Renal pelvis (tissue), 4 donors: ENCODE data around the gene ASGR1. TPM values are rescaled to one million over a fixed set of nuclear protein-coding genes. Genes with fewer than 3 reads are reported as not detected.
A peak's percentile ranks its signal among the peaks of the same experiment; 100 is the strongest.
"Not testable (repeated sequence)": the region's sequence is repeated elsewhere in the genome, so short reads cannot be mapped to it uniquely, and the experiment has no call there.

ENCODE experiments used
- DNase-seq: peaks from one replicate; pipeline ENCODE4 v3.0.0-alpha.2; 2013
- polyA plus RNA-seq, 3 donors: library from polyadenylated mRNA; unstranded; fragments of 120-200 nt; gene quantifications; one replicate each; pipeline ENCODE4 v1.2.1, GENCODE V29; 2013; ENCODE audit not compliant: insufficient read length in 3 of 3

ASGR1 gene
- polyA plus RNA-seq, 3 donors: 8.1 to 10.6 (median 8.6) TPM

- no peak for DNase-seq
These were observed 11.3 kb downstream of the ASGR1 start for GRCh38 chr17:7167832-7168231.

- no peak for DNase-seq
These were observed 12.3 kb downstream of the ASGR1 start for GRCh38 chr17:7166873-7167272.

- not testable (repeated sequence) for DNase-seq
These were observed 19.6 kb downstream of the ASGR1 start for GRCh38 chr17:7159571-7159970.

GRCh38 chr17:7158424-7158823, 20.7 kb downstream of the ASGR1 start:
- DNase-seq: not testable (repeated sequence)

DNA sequence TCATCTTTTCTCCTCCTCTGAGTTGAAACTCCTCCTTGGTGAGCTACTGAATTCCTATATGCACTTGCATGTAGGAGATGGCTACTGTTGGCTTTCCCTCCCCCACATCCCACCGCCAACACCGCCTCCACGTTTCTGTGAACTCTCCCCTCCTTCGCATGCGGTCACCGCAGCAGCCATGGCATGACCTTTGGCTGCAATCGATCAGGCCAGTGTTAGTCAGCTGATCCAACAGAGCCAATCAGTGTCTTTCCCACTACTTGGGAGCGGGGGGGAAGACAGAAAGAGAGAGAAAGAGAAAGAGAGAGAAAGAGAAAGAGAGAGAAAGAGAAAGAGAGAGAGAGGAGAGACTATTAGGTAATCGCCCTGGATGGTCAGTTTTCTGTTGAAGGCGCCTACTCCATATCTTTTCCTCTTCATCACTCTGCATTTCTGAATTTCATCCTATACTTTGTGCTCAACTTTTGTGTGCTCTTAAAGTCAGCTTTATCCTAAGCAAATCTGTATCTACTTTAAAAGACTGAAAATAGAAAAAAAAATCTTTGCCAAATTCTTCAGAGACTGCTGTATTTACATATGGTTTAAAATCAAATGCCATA, 22.7 kb downstream of the ASGR1 start:
- DNase-seq: no peak

- no peak for DNase-seq
These were observed 31.4 kb downstream of the ASGR1 start for GRCh38 chr17:7147772-7148171.

- no peak for DNase-seq
These were observed 33.1 kb downstream of the ASGR1 start for GRCh38 chr17:7146115-7146514.

DNA sequence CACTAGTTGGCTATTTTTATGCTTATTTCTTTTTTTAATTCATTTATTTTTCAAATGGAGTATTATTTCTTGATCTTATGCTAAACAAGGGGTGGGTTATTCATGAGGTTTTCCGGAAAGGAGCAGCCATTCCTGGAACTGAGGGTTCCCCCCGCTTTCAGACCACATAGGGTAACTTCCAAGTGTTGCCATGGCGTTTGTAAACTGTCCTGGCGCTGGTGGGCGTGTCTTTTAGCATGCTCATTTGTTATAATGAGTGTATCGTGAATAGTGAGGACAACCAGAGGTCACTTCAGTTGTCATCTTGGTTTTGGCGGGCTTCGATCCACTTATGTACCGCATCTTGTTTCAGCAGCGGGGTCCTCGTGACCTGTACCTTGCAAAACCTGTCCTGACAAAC, 35.0 kb downstream of the ASGR1 start:
- no peak for DNase-seq

GRCh38 chr17:7141824-7142223, 37.3 kb downstream of the ASGR1 start:
- DNase-seq: no peak

DNA sequence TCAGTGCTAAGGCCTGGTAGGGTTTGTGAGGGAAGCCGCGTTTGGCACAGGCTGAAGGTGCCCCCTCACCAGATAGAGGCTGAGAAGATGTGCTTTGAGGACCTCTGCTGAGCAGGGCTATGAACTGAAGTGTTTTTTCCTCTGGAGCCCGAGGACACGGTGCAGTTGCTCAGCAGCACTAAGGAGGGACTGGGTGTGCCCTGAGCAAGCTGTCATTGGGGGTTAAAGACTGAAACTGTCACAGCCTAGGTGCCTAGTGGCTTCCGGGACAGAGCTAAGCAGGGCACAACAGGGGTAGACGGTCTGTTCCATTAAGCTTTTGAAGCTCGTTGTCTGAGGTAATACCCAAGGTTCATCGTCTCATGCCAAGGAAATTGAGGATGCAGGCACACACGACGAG, 39.8 kb downstream of the ASGR1 start:
- DNase-seq: no peak

DNA sequence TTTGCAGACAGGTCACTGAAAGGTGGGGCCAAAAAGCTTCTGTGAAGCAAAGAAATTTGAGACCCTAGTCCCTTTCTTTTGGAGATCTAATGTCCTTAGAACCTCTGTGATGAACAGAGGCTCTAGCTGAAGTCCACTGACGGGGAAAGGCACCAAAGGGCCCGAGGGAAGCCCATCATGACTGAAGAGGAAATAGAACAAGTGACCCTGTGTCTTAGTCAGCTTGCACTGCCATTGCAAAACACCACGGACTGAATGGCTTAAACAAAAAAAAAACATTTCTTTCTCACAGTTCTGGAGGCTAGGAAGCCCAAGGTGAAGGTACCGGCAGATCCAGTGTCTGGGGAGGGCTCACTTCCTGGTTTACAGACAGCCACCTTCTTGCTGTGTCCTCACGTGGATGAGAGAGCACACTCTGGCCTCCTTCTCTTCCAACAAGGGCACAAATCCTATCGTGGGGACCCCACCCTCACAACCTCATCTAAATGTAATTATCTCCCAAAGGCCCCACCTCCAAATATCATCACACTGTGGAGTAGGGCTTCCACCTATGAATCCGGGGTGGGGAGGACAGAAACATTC, 40.3 kb downstream of the ASGR1 start:
- DNase-seq: no peak

GRCh38 chr17:7137171-7137943, 41.8 kb downstream of the ASGR1 start:
- DNase-seq: no peak

DNA sequence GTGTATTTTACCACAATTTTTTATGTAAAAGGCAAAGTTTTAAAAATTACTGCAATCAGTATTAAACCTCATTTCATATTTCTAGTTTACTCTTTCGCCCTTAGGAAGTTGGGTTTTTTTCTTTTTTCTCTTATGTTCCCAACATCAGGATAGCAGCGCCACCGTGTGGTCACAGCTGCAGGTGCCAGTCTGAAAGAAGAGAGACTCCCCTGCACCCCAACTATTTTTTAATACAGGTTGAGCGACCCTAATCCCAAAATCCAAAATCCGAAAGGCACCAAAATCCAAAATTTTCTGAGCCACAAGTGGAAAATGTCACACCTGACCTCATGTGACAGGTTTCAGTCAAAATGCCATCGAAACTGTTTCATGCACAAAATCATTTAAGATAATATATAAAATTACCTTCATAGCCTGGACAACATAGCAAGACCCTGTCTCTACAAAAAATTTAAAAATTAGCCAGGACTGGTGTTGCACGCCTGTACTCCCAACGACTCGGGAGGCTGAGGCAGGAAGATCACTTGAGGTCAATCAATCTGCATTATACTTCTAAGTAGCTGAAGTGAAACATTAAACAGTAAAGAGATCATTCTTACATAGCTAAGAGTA, 42.8 kb downstream of the ASGR1 start:
- DNase-seq: peak; percentile 63

GRCh38 chr17:7133916-7134315, 45.3 kb downstream of the ASGR1 start:
- no peak for DNase-seq

- DNase-seq: no peak
These were observed 45.7 kb downstream of the ASGR1 start for GRCh38 chr17:7133424-7133823.

DNA sequence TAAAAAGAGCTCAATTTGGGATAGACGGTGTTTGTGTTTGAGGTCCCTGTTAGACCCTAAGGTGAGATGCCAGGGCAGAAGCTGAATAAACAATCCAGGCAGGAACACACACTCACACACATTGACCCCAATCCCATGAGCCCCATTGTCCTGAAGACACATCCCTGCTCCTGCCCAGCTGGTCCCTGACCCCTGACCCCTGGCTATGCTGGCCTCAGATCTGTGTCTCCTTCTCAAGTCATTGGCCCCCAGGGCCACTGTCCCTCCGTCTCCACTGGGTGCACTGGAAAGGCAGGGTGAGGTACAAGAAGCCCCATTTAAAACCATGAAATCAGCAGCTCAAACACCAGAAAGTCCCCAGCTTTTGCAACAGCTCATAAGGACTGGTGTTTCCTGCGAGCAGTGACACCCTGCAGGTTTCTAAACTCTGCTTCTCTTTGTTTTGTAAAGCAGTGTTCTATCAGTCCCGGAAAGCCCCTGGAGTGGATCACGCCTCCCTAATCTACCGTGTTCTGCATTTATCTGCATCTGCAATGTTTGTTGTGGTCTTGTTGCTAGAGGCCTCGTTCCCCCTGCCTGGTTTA, 46.6 kb downstream of the ASGR1 start:
- no peak for DNase-seq

GRCh38 chr17:7131423-7131791, 47.8 kb downstream of the ASGR1 start:
- no peak for DNase-seq

GRCh38 chr17:7130621-7131422, 48.3 kb downstream of the ASGR1 start:
- no peak for DNase-seq

- no peak for DNase-seq
These were observed 49.9 kb downstream of the ASGR1 start for GRCh38 chr17:7129311-7129710.

DNA sequence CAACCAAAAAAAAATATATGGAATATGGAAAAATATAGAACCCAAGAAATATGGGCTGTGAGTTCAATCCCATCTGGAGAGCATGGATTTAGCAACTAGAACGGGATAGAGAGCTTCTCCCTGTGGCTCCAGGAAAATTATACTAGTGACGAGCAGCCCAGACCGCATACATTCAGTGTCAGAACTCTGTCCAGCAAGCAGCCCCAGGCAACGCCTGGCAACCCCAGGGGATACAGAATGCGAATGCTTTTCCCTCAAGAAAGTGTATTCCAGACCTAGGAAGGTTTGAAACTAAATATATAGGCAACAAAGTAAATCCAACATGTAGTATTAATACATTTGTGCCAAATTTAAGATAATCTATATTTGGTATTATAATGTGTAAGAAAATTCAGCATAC, 51.0 kb downstream of the ASGR1 start:
- no peak for DNase-seq

DNA sequence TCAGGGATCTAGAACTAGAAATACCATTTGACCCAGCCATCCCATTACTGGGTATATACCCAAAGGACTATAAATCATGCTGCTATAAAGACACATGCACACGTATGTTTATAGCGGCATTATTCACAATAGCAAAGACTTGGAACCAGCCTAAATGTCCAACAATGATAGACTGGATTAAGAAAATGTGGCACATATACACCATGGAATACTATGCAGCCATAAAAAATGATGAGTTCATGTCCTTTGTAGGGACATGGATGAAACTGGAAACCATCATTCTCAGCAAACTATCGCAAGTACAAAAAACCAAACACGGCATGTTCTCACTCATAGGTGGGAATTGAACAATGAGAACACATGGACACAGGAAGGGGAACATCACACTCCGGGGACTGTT, 51.7 kb downstream of the ASGR1 start:
- DNase-seq: not testable (repeated sequence)

DNA sequence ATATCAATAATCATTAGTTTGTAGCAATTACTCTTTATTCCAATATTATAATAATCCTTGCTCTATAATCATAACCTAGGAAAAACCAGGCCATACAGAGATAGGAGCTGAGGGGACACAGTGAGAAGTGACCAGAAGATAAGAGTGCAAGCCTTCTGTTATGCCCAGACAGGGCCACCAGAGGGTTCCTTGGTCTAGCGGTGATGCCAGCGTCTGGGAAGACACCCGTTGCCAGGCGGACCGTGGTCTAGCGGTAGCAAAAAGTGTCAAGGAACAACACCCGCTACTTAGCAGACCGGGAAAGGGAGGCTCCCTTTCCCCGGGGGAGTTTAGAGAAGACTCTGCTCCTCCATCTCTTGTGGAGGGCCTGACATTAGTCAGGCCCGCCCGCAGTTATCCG, 52.8 kb downstream of the ASGR1 start:
- not testable (repeated sequence) for DNase-seq
